GM23338 (cell line): ENCODE data around the gene ZNF366. TPM values are rescaled to one million over a fixed set of nuclear protein-coding genes. Genes with fewer than 3 reads are reported as not detected.

Experiments
- ATAC-seq: fragments of 200-7000 bp; cut with Tn5 transposase; 3 replicates; pipeline ENCODE4 v1.9.1; 2020
- DNase-seq: peaks from one replicate; pipeline ENCODE4 v3.0.0-alpha.2; 2015; ENCODE audit warnings: low spot score
- H2AFZ ChIP-seq: fragments of 200-600 bp; sonication (generic); 2 replicates; pipeline ENCODE4 v1.8.0; 2016; ENCODE audit warnings: antibody characterized with exemption, mild to moderate bottlenecking, moderate library complexity
- H3F3A ChIP-seq: fragments of 200-600 bp; sonication (generic); replicated peaks from 2 replicates; pipeline ENCODE4 v1.8.0; 2017; ENCODE audit warnings: antibody characterized with exemption, mixed run types, low read depth
- H3K27ac ChIP-seq: fragments of 200-600 bp; sonication (generic); 2 replicates; pipeline ENCODE4 v1.6.1; 2016; ENCODE audit warnings: low read depth
- H3K27me3 ChIP-seq: fragments of 200-600 bp; sonication (generic); 2 replicates; pipeline ENCODE4 v1.8.0; 2016; ENCODE audit warnings: mild to moderate bottlenecking, mixed run types, moderate library complexity; ENCODE audit not compliant: insufficient read depth
- H3K36me3 ChIP-seq: fragments of 200-600 bp; sonication (generic); 2 replicates; pipeline ENCODE4 v1.8.0; 2016; ENCODE audit warnings: mild to moderate bottlenecking; ENCODE audit not compliant: insufficient read depth
- H3K4me1 ChIP-seq: fragments of 200-600 bp; sonication (generic); 2 replicates; pipeline ENCODE4 v1.8.0; 2016; ENCODE audit warnings: mild to moderate bottlenecking, moderate library complexity; ENCODE audit not compliant: insufficient read depth
- H3K4me2 ChIP-seq: fragments of 200-600 bp; sonication (generic); 2 replicates; pipeline ENCODE4 v1.7.1; 2017; ENCODE audit warnings: mixed run types
- H3K4me3 ChIP-seq: fragments of 200-600 bp; sonication (generic); 2 replicates; pipeline ENCODE4 v1.6.1; 2016; ENCODE audit warnings: mixed run types
- H3K79me2 ChIP-seq: fragments of 200-600 bp; sonication (generic); replicated peaks from 2 replicates; pipeline ENCODE4 v1.8.0; 2017; ENCODE audit warnings: mild to moderate bottlenecking; ENCODE audit not compliant: insufficient read depth
- H3K9me2 ChIP-seq: fragments of 200-600 bp; sonication (generic); 2 replicates; pipeline ENCODE4 v1.8.0; 2017; ENCODE audit not compliant: insufficient read depth
- H4K20me1 ChIP-seq: fragments of 200-600 bp; sonication (generic); replicated peaks from 2 replicates; pipeline ENCODE4 v1.8.0; 2017; ENCODE audit warnings: mild to moderate bottlenecking; ENCODE audit not compliant: insufficient read depth
- H3K27ac Mint-ChIP-seq: 2 replicates; pipeline ENCODE4 v1.8.0; 2020; ENCODE audit warnings: inconsistent platforms, mild to moderate bottlenecking, moderate library complexity, mixed read lengths
- H3K27me3 Mint-ChIP-seq: 3 replicates; pipeline ENCODE4 v1.8.0; 2022; ENCODE audit warnings: low read depth, mild to moderate bottlenecking, moderate library complexity, mixed read lengths, inconsistent platforms; ENCODE audit not compliant: insufficient read depth, poor library complexity
- H3K36me3 Mint-ChIP-seq: 3 replicates; pipeline ENCODE4 v1.8.0; 2021; ENCODE audit warnings: low read depth, mild to moderate bottlenecking, inconsistent platforms, moderate library complexity, mixed read lengths
- H3K4me1 Mint-ChIP-seq: 3 replicates; pipeline ENCODE4 v1.8.0; 2020; ENCODE audit warnings: mild to moderate bottlenecking, inconsistent platforms, mixed read lengths
- H3K4me3 Mint-ChIP-seq: 3 replicates; pipeline ENCODE4 v1.8.0; 2021; ENCODE audit warnings: moderate library complexity, mild to moderate bottlenecking, inconsistent platforms, mixed read lengths
- H3K9me3 Mint-ChIP-seq: 3 replicates; pipeline ENCODE4 v1.8.0; 2020; ENCODE audit warnings: moderate library complexity, mild to moderate bottlenecking, inconsistent platforms, mixed read lengths
- ETS1 ChIP-seq: IDR thresholded peaks from 2 replicates; pipeline ENCODE4 v1.6.1; 2016; ENCODE audit warnings: antibody characterized with exemption
- EZH2phosphoT487 ChIP-seq: fragments of 200-600 bp; sonication (generic); IDR thresholded peaks from one replicate; pipeline ENCODE4 v1.8.1; 2018; ENCODE audit warnings: antibody characterized with exemption; ENCODE audit not compliant: unreplicated experiment
- JUNB ChIP-seq: IDR thresholded peaks from one replicate; pipeline ENCODE4 v1.6.1; 2016; ENCODE audit warnings: antibody characterized with exemption; ENCODE audit not compliant: unreplicated experiment
- NANOG ChIP-seq: IDR thresholded peaks from 2 replicates; pipeline ENCODE4 v1.6.1; 2016; ENCODE audit warnings: antibody characterized with exemption, borderline replicate concordance
- ZNF114 ChIP-seq: fragments of 250-450 bp; sonication (Bioruptor Pico); IDR thresholded peaks from 2 replicates; pipeline ENCODE4 v1.5.0; 2020; ENCODE audit warnings: mild to moderate bottlenecking, moderate library complexity
- ZNF462 ChIP-seq: fragments of 250-450 bp; sonication (Bioruptor Pico); IDR thresholded peaks from 2 replicates; pipeline ENCODE4 v1.5.0; 2020; ENCODE audit warnings: mild to moderate bottlenecking, moderate library complexity
- polyA plus RNA-seq: library from polyadenylated mRNA; unstranded; fragments of >200 nt; fragmentation: Nextera tagmentation; extraction: Ambion mirVana; gene quantifications from 2 replicates; pipeline ENCODE4 v1.2.1, GENCODE V29; 2016
- total RNA-seq: library from RNA; depleted of rRNA; stranded (reverse); fragments of >200 nt; shearing (Covaris generic); gene quantifications from 2 replicates; pipeline ENCODE4 v1.2.3, GENCODE V29; 2014

ZNF366 gene
- total and polyA plus RNA-seq, 2 experiments from 2014 or later, result not detected

- Mint-ChIP-seq H3K27me3 (no peaks in the 10 kb centered on the region), H3K27ac (no peak overlapping the region), H3K4me1 (no peaks in the 10 kb centered on the region), H3K4me3 (no peak overlapping the region), H3K36me3 (no peaks in the 10 kb centered on the region), H3K9me3 (peaks cover 3% of the 10 kb centered on the region; the same call in 1 of the 3 replicates)
- no peaks in the 10 kb centered on the region for H3K79me2 ChIP-seq
- H3K36me3 ChIP-seq, result no peaks in the 10 kb centered on the region
- no peak overlapping the region for H3K4me3 ChIP-seq
- H3K4me1 ChIP-seq, result no peaks in the 10 kb centered on the region
- ATAC-seq, result no peak
- TF ChIP-seq ZNF462 (no peak), EZH2phosphoT487 (no peak), ZNF114 (CRISPR knock-in tag) (no peak), ETS1 (no peak), JUNB (no peak), NANOG (no peak)
- no peak for DNase-seq
- no peaks in the 10 kb centered on the region for H4K20me1 ChIP-seq
- H3K9me2 ChIP-seq, result no peaks in the 10 kb centered on the region; the same call in 1 of the 2 replicates
- no peaks in the 10 kb centered on the region for H3F3A ChIP-seq
- no peak overlapping the region for H2AFZ ChIP-seq
- no peak overlapping the region for H3K27ac ChIP-seq
- no peaks in the 10 kb centered on the region for H3K27me3 ChIP-seq
- no peak overlapping the region for H3K4me2 ChIP-seq
Observed at GRCh38 chr5:72407541-72407940, 99.7 kb downstream of the ZNF366 start.
